IMR-90 (cell line): Measurements from ENCODE around the gene OPRM1. TPM values are rescaled to one million over a fixed set of nuclear protein-coding genes. Genes with fewer than 3 reads are reported as not detected.

Source experiments
- ATAC-seq: fragments of 200-7000 bp; cut with Tn5 transposase; 2 replicates; pipeline ENCODE4 v1.9.1; 2020; ENCODE audit warnings: low read depth, mild to moderate bottlenecking, moderate library complexity
- BruUV-seq: library from RNA; stranded (reverse); fragments of 400-500 nt; replicated peaks from 2 replicates; lab custom pipeline; 2021; lab: Mats Ljungman, UMichigan
- CTCF ChIA-PET: fragments of 300-600 bp; formaldehyde crosslinking; extraction: SDS; loops from one replicate; lab custom pipeline; 2021; ENCODE audit warnings: antibody characterized with exemption; lab: Yijun Ruan, JAX
- POLR2A ChIA-PET: fragments of 300-600 bp; sonication (Branson Sonifier 250); formaldehyde crosslinking; loops from one replicate; lab custom pipeline; 2022; ENCODE audit warnings: antibody characterized with exemption; ENCODE audit not compliant: unreplicated experiment; lab: Charles Lee
- DNase-seq: peaks from one replicate; pipeline ENCODE4 v3.0.0; 2013
- H2AFZ ChIP-seq: replicated peaks from 2 replicates; pipeline ENCODE3; 2013; ENCODE audit warnings: low read length, mild to moderate bottlenecking; ENCODE audit not compliant: poor library complexity
- H2AK5ac ChIP-seq: 2 replicates; pipeline ENCODE4 v1.6.1; 2013; ENCODE audit warnings: low read depth, low read length, inconsistent platforms
- H2AK9ac ChIP-seq: replicated peaks from 2 replicates; pipeline ENCODE3; 2013; ENCODE audit warnings: mild to moderate bottlenecking, low read depth, low read length, moderate library complexity; ENCODE audit not compliant: poor library complexity
- H2BK120ac ChIP-seq: 2 replicates; pipeline ENCODE4 v1.6.1; 2013; ENCODE audit warnings: low read depth, low read length, inconsistent platforms
- H2BK15ac ChIP-seq: 3 replicates; pipeline ENCODE4 v1.6.1; 2013; ENCODE audit warnings: low read depth, low read length, inconsistent platforms
- H2BK20ac ChIP-seq: 2 replicates; pipeline ENCODE4 v1.6.1; 2013; ENCODE audit warnings: low read depth, mild to moderate bottlenecking, inconsistent platforms, low read length, moderate library complexity
- H2BK5ac ChIP-seq: 2 replicates; pipeline ENCODE4 v1.6.1; 2013; ENCODE audit warnings: mild to moderate bottlenecking, low read depth, low read length, inconsistent platforms; ENCODE audit not compliant: poor library complexity, severe bottlenecking
- H3K14ac ChIP-seq: replicated peaks from 2 replicates; pipeline ENCODE4 v1.6.1; 2013; ENCODE audit warnings: low read depth, low read length, inconsistent platforms
- H3K18ac ChIP-seq: 2 replicates; pipeline ENCODE4 v1.6.1; 2013; ENCODE audit warnings: low read depth, low read length, control low read depth
- H3K23ac ChIP-seq: 2 replicates; pipeline ENCODE4 v1.6.1; 2013; ENCODE audit warnings: low read depth, low read length, inconsistent platforms
- H3K27ac ChIP-seq: 2 replicates; pipeline ENCODE4 v1.5.1; 2013; ENCODE audit warnings: mild to moderate bottlenecking, control low read depth, low read length; ENCODE audit not compliant: insufficient read depth
- H3K27me3 ChIP-seq: 2 replicates; pipeline ENCODE4 v1.6.1; 2013; ENCODE audit warnings: low read length; ENCODE audit not compliant: control insufficient read depth, insufficient read depth
- H3K36me3 ChIP-seq: 2 replicates; pipeline ENCODE4 v1.6.1; 2013; ENCODE audit warnings: low read length, mixed read lengths; ENCODE audit not compliant: control insufficient read depth, insufficient read depth
- H3K4ac ChIP-seq: 2 replicates; pipeline ENCODE4 v1.6.1; 2013; ENCODE audit warnings: low read depth, low read length, inconsistent platforms
- H3K4me1 ChIP-seq: 2 replicates; pipeline ENCODE4 v1.6.1; 2013; ENCODE audit warnings: low read length, mixed read lengths; ENCODE audit not compliant: control insufficient read depth, insufficient read depth
- H3K4me2 ChIP-seq: 2 replicates; pipeline ENCODE4 v1.6.1; 2013; ENCODE audit warnings: low read depth, mild to moderate bottlenecking, control low read depth, low read length, moderate library complexity
- H3K4me3 ChIP-seq: 2 replicates; pipeline ENCODE4 v1.5.1; 2013; ENCODE audit warnings: low read depth, mild to moderate bottlenecking, control low read depth, low read length, moderate library complexity; ENCODE audit not compliant: insufficient read depth
- H3K56ac ChIP-seq: 2 replicates; pipeline ENCODE4 v1.6.1; 2013; ENCODE audit warnings: low read length, inconsistent platforms; ENCODE audit not compliant: insufficient read depth; ENCODE audit errors: extremely low read depth
- H3K79me1 ChIP-seq, 2 experiments: 2 replicates each; pipeline ENCODE4 v1.6.1; 2013; ENCODE audit warnings: low read length in 2 of 2, inconsistent platforms in 1 of 2, low read depth in 1 of 2
- H3K9ac ChIP-seq: 2 replicates; pipeline ENCODE4 v1.6.1; 2013; ENCODE audit warnings: low read depth, low read length, control low read depth
- H3K9me1 ChIP-seq: 2 replicates; pipeline ENCODE4 v1.6.1; 2013; ENCODE audit warnings: low read length, inconsistent platforms; ENCODE audit not compliant: insufficient read depth
- H3K9me3 ChIP-seq: 2 replicates; pipeline ENCODE4 v1.6.1; 2013; ENCODE audit warnings: low read length; ENCODE audit not compliant: control insufficient read depth, insufficient read depth
- H4K20me1 ChIP-seq: 2 replicates; pipeline ENCODE4 v1.6.1; 2013; ENCODE audit warnings: low read length, inconsistent platforms; ENCODE audit not compliant: insufficient read depth
- H4K5ac ChIP-seq: 2 replicates; pipeline ENCODE4 v1.6.1; 2013; ENCODE audit warnings: mild to moderate bottlenecking, low read depth, low read length, control low read depth
- H4K8ac ChIP-seq, 2 experiments: 2 replicates each; pipeline ENCODE4 v1.6.1; 2013; ENCODE audit warnings: low read depth in 2 of 2, low read length in 2 of 2, control low read depth in 1 of 2, inconsistent platforms in 1 of 2
- H4K91ac ChIP-seq: 2 replicates; pipeline ENCODE4 v1.6.1; 2013; ENCODE audit warnings: low read depth, low read length, inconsistent platforms; ENCODE audit not compliant: insufficient read depth
- BHLHE40 ChIP-seq: fragments of 150-350 bp; IDR thresholded peaks from 2 replicates; pipeline ENCODE4 v1.6.1; 2016; ENCODE audit warnings: mild to moderate bottlenecking, low read depth, low read length
- CEBPB ChIP-seq: IDR thresholded peaks from 2 replicates; pipeline ENCODE4 v1.6.1; 2012; ENCODE audit warnings: low read depth, low read length, improper control_type of control experiment
- CHD1 ChIP-seq: IDR thresholded peaks from 2 replicates; pipeline ENCODE4 v1.6.1; 2012; ENCODE audit warnings: low read depth, low read length, improper control_type of control experiment
- CTCF ChIP-seq: conservative IDR thresholded peaks from 2 replicates; pipeline ENCODE4 v1.5.1; 2012; ENCODE audit warnings: mild to moderate bottlenecking, low read depth, low read length, improper control_type of control experiment
- ELK1 ChIP-seq: fragments of 150-350 bp; IDR thresholded peaks from 2 replicates; pipeline ENCODE4 v1.6.1; 2016; ENCODE audit warnings: low read depth, mild to moderate bottlenecking, low read length, moderate library complexity, borderline replicate concordance
- FOS ChIP-seq: fragments of 150-350 bp; IDR thresholded peaks from 2 replicates; pipeline ENCODE4 v1.6.1; 2016; ENCODE audit warnings: low read depth, low read length
- MAFK ChIP-seq: IDR thresholded peaks from 2 replicates; pipeline ENCODE4 v1.6.1; 2012; ENCODE audit warnings: low read depth, low read length, improper control_type of control experiment
- MAZ ChIP-seq: IDR thresholded peaks from 2 replicates; pipeline ENCODE4 v1.6.1; 2012; ENCODE audit warnings: low read depth, mild to moderate bottlenecking, low read length, improper control_type of control experiment, moderate library complexity, borderline replicate concordance
- MXI1 ChIP-seq: IDR thresholded peaks from 2 replicates; pipeline ENCODE4 v1.6.1; 2012; ENCODE audit warnings: low read depth, mild to moderate bottlenecking, low read length, moderate library complexity, borderline replicate concordance
- NFE2L2 ChIP-seq: fragments of 150-350 bp; IDR thresholded peaks from 2 replicates; pipeline ENCODE4 v1.6.1; 2016; ENCODE audit warnings: low read depth, mild to moderate bottlenecking, low read length
- POLR2A ChIP-seq: IDR thresholded peaks from 2 replicates; pipeline ENCODE4 v1.6.1; 2012; ENCODE audit warnings: mild to moderate bottlenecking, low read depth, low read length
- RAD21 ChIP-seq: IDR thresholded peaks from 2 replicates; pipeline ENCODE4 v1.6.1; 2012; ENCODE audit warnings: low read length, improper control_type of control experiment
- RCOR1 ChIP-seq: IDR thresholded peaks from 2 replicates; pipeline ENCODE4 v1.6.1; 2012; ENCODE audit warnings: mild to moderate bottlenecking, low read length, improper control_type of control experiment; ENCODE audit not compliant: insufficient replicate concordance
- RFX5 ChIP-seq: IDR thresholded peaks from 2 replicates; pipeline ENCODE4 v1.8.0; 2012; ENCODE audit warnings: low read depth, mild to moderate bottlenecking, low read length, moderate library complexity
- SMC3 ChIP-seq: fragments of 150-350 bp; IDR thresholded peaks from 2 replicates; pipeline ENCODE4 v1.6.1; 2016; ENCODE audit warnings: low read depth, mild to moderate bottlenecking, antibody characterized with exemption, low read length, moderate library complexity
- USF2 ChIP-seq: fragments of 150-350 bp; IDR thresholded peaks from 2 replicates; pipeline ENCODE4 v1.6.1; 2017; ENCODE audit warnings: mild to moderate bottlenecking, antibody characterized with exemption, low read length, low read depth
- WGBS, 2 experiments: methylation state at CpG; one replicate each; pipeline versions ENCODE4 v1.1.5 to v1.1.7; 2013; ENCODE audit warnings: missing lambda C conversion rate in 2 of 2; ENCODE audit not compliant: insufficient read length in 1 of 2; ENCODE audit errors: extremely low coverage in 2 of 2; 5-methylcytosine and 5-hydroxymethylcytosine counted together
- dilution Hi-C: fragments of 300-500 bp; cut with HindIII; formaldehyde crosslinking; loops from one replicate; pipeline ENCODE4 v1.14.3; 2018; ENCODE audit warnings: low sequenced_read_pairs; ENCODE audit not compliant: unreplicated experiment
- in situ Hi-C: fragments of 300-500 bp; cut with MboI; formaldehyde crosslinking; loops from 3 replicates; pipeline ENCODE4 v1.14.3; 2019; ENCODE audit warnings: low sequenced_read_pairs, inconsistent platforms, mixed read lengths
- intact Hi-C: fragments of 100-400 bp; cut with micrococcal nuclease; formaldehyde crosslinking; loops from 2 replicates; pipeline ENCODE4 v1.10.0; 2022
- polyA plus RNA-seq, 3 experiments: library from polyadenylated mRNA; depleted of rRNA; stranded (reverse); fragments of >200 nt; gene quantifications; 2 replicates each; pipeline ENCODE4 v1.2.3, GENCODE V29; 2012; ENCODE audit warnings: low replicate concordance in 1 of 3
- total RNA-seq: library from RNA; depleted of rRNA; stranded (reverse); fragments of >200 nt; gene quantifications from 2 replicates; pipeline ENCODE4 v1.2.3, GENCODE V29; 2012

The OPRM1 gene
- total and polyA plus RNA-seq, 2 of the 4 experiments (the other 2 are of a cell fraction) = not detected

GRCh38 chr6:154267508-154268106 is 228.6 kb downstream of the OPRM1 start:
- intact Hi-C loops (no loop called here), in situ Hi-C loops (no loop called here), dilution Hi-C loops (no loop called here)
- ChIA-PET CTCF (no interaction called here), POLR2A (no interaction called here)
- Histone ChIP-seq H3K36me3 (no peaks in the 10 kb centered on the region), H4K5ac (no peak overlapping the region), H4K91ac (no peak overlapping the region), H3K18ac (no peak overlapping the region), H2AFZ (no peak overlapping the region), H2AK5ac (no peak overlapping the region), H3K4me2 (no peak overlapping the region), H3K27me3 (no peaks in the 10 kb centered on the region), H2BK120ac (no peak overlapping the region), H4K20me1 (no peaks in the 10 kb centered on the region), H2AK9ac (no peak overlapping the region), H4K8ac (no peak overlapping the region), H3K4me1 (no peaks in the 10 kb centered on the region), H3K23ac (no peak overlapping the region), H3K9me3 (no peaks in the 10 kb centered on the region), H2BK5ac (no peak overlapping the region), H2BK15ac (no peak overlapping the region), H3K9me1 (no peaks in the 10 kb centered on the region), H2BK20ac (no peak overlapping the region), H3K9ac (no peak overlapping the region), H3K27ac (no peak overlapping the region), H3K4ac (no peak overlapping the region), H3K79me1 (no peaks in the 10 kb centered on the region), H3K14ac (no peak overlapping the region), H3K4me3 (no peak overlapping the region), H3K56ac (no peak overlapping the region)
- ATAC-seq (no peak), DNase-seq (no peak)
- 70% methylated on average over 2 of the region's 3 CpGs; no CpG with 5 or more reads in 1 of the 2 experiments for WGBS, 2 experiments
- BruUV-seq = no TSS peak
- TF ChIP-seq ELK1 (no peak), SMC3 (no peak), POLR2A (no peak), RCOR1 (no peak), CTCF (no peak), CEBPB (no peak), RFX5 (no peak), FOS (no peak), MAFK (no peak), MXI1 (no peak), USF2 (no peak), CHD1 (no peak), MAZ (no peak), BHLHE40 (no peak), RAD21 (no peak), NFE2L2 (no peak)
